Glomerular visceral epithelial cell (primary cell): ENCODE measurements around the gene CPNE5.
"Not testable (repeated sequence)": the region's sequence is repeated elsewhere in the genome, so short reads cannot be mapped to it uniquely, and the experiment has no call there.

Experiments used
- DNase-seq: peaks from one replicate; pipeline ENCODE4 v3.0.0-alpha.2; 2016; ENCODE audit errors: extremely low spot score

CPNE5 gene

GRCh38 chr6:36815962-36816735 is 23.1 kb downstream of the CPNE5 start:
- no peak for DNase-seq

DNA sequence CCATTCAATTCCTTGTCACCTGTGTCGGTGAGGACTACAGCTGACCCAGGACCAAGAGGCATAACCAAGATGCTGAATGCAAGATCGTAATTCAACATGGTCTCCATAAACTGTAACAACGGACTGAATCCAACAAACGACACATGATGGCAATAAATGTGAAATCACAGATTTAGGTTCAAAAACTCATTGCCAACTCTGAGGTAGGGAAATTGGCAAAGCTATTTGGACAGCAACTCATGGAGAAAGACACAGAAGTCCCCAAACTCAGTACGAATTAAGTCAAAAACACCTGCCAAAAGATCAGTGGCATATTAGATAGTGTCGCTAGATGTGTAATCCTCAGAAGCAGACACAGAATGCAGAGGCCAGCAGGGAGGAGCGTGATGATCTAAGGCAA is 25.0 kb downstream of the CPNE5 start:
- no peak for DNase-seq

- DNase-seq: no peak
Measured at GRCh38 chr6:36813526-36813925, 25.7 kb downstream of the CPNE5 start.

GRCh38 chr6:36813047-36813446 is 26.2 kb downstream of the CPNE5 start:
- not testable (repeated sequence) for DNase-seq

DNA sequence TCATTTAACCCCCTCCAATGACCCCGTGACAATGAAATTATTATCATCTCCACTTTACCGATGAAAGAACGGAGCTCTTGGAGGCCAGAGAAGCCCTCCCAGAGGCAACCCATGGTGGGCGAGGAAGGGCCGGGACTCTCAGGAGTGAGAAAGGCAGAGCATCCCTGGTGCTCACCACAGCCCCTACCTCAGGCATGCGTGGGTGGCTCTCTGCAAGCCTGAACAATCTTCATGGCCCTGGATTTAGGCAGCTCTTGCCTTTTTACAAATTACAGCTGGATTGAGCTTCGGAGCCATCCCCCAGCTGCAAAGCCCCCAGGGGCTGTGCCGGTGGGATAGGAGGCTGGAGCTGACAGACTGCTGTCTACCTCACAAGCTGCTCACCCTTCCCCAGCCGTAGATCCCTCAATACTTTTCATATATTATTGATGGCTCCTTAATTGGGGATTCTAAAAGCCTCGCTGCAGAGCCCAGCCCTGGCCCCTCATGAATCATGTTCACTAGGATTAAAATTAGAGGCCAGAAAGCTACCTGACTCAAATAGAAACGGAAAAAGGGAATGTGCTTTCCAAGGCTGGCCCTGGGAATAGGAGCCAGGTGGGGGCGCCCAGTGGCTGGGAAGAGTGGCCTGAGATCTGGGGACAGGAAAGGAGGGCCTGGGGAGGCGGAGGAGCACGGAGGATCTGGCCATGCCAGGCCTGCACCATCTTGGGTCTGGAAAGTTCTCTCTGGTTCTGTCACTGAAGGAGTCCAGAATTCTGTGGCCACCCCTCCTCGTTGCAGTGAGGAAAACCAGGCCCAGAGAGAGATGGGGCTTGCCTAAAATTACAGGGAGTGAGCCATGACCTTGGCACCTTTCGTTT is 29.1 kb downstream of the CPNE5 start:
- DNase-seq: no peak

DNA sequence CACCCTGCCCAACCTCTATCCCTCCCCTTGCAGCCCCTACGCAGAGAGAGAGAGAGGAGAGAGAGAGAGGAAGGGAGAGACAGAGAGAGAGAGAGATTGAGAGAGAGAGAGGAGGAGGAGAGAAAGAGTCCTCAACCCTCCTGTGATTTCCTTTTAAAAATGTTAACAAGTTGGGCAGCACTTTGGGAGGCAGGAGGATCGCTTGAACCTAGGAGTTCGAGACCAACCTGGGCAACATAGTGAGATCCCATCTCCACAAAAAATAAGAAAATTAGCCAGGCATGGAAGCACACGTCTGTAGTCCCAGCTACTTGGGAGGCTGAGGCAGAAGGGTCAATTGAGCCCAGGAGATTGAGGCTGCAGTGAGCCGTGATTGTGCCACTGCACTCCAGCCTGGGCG is 30.1 kb downstream of the CPNE5 start:
- no peak for DNase-seq

GRCh38 chr6:36808634-36809033 is 30.6 kb downstream of the CPNE5 start:
- no peak for DNase-seq

DNA sequence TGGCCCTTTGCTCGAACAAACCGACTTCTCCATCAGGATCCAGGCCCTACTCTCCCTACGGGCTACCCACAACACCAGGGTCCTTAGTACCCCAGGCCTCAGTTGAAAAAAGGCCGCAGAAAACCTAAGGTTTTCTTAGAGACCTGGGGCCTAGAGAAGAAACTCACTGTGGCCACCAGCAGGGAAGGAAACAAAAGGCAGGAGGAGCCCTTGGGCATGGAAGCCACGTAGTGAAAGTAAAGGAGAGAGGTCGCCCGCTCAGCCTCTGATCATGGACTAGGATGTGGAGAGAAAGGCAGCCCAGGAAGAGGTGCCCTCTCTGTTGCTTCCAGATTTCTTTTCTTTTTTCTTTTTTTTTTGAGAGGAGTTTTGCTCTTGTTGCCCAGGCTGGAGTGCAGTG is 31.5 kb downstream of the CPNE5 start:
- DNase-seq: no peak

DNA sequence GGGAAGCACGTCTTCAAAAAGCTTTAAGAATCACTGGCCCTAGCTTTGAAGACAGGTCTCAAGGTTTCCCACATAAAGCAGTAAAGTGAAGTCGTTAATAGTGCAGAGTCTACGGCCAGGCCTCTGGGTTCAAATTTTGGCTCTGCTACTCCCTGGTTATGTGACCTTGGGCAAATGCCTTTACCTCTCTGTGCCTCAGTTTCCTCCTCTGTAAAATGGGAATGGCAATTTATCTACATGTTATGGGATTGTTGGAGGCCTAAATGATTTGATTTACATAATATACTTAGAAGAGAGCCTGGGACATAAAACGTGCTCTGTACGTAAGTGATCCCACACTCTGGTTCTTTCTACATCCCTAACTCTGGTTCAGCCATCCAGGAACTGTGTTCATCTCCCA is 32.1 kb downstream of the CPNE5 start:
- DNase-seq: no peak

DNA sequence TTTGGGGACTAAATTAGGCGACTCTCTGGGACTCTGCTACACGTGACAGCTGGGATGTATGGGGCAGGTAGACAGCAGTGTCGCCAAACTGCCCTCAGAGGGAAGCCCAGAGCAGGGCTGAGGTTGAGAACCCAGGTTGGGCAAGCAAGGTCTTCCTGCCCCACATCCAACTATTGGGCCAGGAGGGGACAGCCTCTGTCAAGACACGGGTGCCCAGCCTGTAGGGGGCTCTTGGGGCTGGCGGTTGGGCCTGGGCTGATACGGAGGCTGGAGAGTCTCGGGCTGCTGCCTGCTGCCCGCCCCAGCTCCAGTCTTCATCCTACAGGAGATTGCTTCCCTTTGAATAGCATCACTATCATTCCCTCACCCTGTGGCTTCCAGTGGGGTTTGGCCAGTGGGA is 33.3 kb downstream of the CPNE5 start:
- DNase-seq: no peak

- no peak for DNase-seq
Measured at GRCh38 chr6:36805096-36805797, 34.0 kb downstream of the CPNE5 start.

- DNase-seq: no peak
Measured at GRCh38 chr6:36804563-36804962, 34.7 kb downstream of the CPNE5 start.

DNA sequence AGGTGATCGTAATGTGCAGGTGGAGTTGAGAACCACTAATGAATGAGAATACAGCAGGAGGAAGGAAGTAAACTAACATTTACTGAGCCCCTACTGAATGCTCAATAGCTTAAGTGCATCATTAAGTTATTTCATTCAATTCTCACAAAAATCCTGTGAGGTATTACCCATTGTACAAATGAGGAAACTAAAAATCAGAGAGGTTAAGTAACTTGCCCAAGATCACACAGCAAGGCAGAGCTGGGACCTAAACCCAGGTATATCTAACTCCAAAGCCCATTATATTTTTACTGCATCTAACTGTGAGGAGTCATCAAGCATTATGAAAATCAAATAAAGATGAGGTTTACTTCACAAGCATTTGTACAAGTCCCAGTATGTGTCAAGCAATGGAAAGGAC is 35.3 kb downstream of the CPNE5 start:
- no peak for DNase-seq

- no peak for DNase-seq
Measured at GRCh38 chr6:36803482-36803881, 35.8 kb downstream of the CPNE5 start.

GRCh38 chr6:36800223-36801076 is 38.8 kb downstream of the CPNE5 start:
- DNase-seq: no peak

GRCh38 chr6:36798852-36799251 is 40.4 kb downstream of the CPNE5 start:
- DNase-seq: no peak

DNA sequence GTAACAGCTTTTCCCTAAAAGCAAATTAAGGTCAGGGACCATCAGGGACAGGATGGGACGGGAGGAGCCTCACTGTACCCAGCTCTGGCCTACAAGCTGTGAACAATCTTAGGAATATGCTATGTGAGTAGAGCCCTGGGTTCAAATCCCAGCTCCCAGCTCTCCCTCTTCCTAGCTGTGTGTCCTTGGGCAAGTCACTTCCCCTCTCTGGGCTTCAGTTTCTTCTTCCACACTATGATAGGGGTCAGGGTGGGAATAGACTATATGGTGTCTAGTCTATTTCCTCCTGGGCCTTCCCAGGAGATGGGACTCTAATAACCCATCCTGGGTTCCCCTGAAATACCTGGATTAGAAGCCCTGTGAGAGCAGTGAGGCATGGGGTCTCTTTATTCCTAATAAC is 41.6 kb downstream of the CPNE5 start:
- no peak for DNase-seq

- no peak for DNase-seq
Measured at GRCh38 chr6:36797055-36797454, 42.2 kb downstream of the CPNE5 start.

DNA sequence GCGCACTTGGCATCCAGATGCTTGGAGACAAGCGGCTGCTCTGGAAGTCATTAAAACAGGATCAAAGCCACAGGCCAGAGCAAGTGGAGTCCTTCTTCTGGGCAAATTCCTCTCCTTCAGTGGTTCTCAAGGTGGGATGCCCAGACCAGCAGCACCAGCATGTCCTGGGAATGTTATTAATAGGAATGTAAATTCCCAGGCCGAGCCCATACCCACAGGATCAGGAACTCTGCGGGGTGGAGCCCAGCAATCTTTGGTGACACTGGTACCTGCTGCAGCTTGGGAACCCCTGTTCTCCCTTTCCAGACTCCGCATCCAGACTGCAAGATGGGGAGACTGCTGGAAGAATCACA is 44.6 kb downstream of the CPNE5 start:
- no peak for DNase-seq

GRCh38 chr6:36793913-36794712 is 45.1 kb downstream of the CPNE5 start:
- DNase-seq: no peak
